OCI-LY7 (cell line): ENCODE measurements around the gene MCL1.

Experiments
- CTCF ChIP-seq: fragments of 200-600 bp; sonication (generic); conservative IDR thresholded peaks from 2 replicates; pipeline ENCODE4 v1.5.1; 2014; ENCODE audit warnings: mild to moderate bottlenecking, antibody characterized with exemption, low read length, moderate library complexity, mixed read lengths
- EZH2phosphoT487 ChIP-seq: fragments of 200-600 bp; sonication (generic); IDR thresholded peaks from 2 replicates; pipeline ENCODE4 v1.6.1; 2018; ENCODE audit warnings: low read depth, borderline replicate concordance, mild to moderate bottlenecking, mixed run types, antibody characterized with exemption, low read length, moderate library complexity, mixed read lengths

- TF ChIP-seq CTCF (no peak), EZH2phosphoT487 (no peak)
These were observed 27.7 kb downstream of the MCL1 start for GRCh38 chr1:150551784-150552127.
